Neural cell (in vitro differentiated cells): ENCODE results near the gene SLC12A7. TPM values are rescaled to one million over a fixed set of nuclear protein-coding genes. Genes with fewer than 3 reads are reported as not detected.

Source experiments
- H2AFZ ChIP-seq: fragments of 200-600, 300-800 bp; sonication (generic), shearing (Covaris generic); 2 replicates; pipeline ENCODE4 v1.6.0; 2014; ENCODE audit warnings: low read depth, mild to moderate bottlenecking, antibody characterized with exemption, low read length, moderate library complexity
- H3F3A ChIP-seq: fragments of 200-600 bp; shearing (Covaris generic); 2 replicates; pipeline ENCODE4 v1.6.1; 2016; ENCODE audit warnings: mild to moderate bottlenecking, moderate library complexity, mixed read lengths, antibody characterized with exemption, low read length; ENCODE audit not compliant: insufficient read depth, poor library complexity, severe bottlenecking
- H3K27ac ChIP-seq: fragments of 200-600, 300-800 bp; sonication (generic), shearing (Covaris generic); 2 replicates; pipeline ENCODE4 v1.5.1; 2014; ENCODE audit warnings: mild to moderate bottlenecking, low read length, moderate library complexity
- H3K27me3 ChIP-seq: fragments of 300-800, 200-600 bp; sonication (generic), shearing (Covaris generic); 2 replicates; pipeline ENCODE4 v1.6.0; 2014; ENCODE audit warnings: mild to moderate bottlenecking, low read depth, low read length, moderate library complexity; ENCODE audit not compliant: insufficient read depth
- H3K36me3 ChIP-seq: fragments of 300-800, 200-600 bp; sonication (generic), shearing (Covaris generic); 2 replicates; pipeline ENCODE4 v1.5.1; 2014; ENCODE audit warnings: mild to moderate bottlenecking, antibody characterized with exemption, low read length, moderate library complexity; ENCODE audit not compliant: insufficient read depth
- H3K4me2 ChIP-seq: fragments of 300-800, 200-600 bp; sonication (generic), shearing (Covaris generic); 2 replicates; pipeline ENCODE4 v1.6.0; 2014; ENCODE audit warnings: mild to moderate bottlenecking, low read length
- H3K4me3 ChIP-seq: fragments of 300-800, 200-600 bp; sonication (generic), shearing (Covaris generic); 2 replicates; pipeline ENCODE4 v1.5.1; 2014; ENCODE audit warnings: mild to moderate bottlenecking, low read length, moderate library complexity
- H3K79me2 ChIP-seq: fragments of 200-600 bp; shearing (Covaris generic); replicated peaks from 2 replicates; pipeline ENCODE4 v1.6.0; 2014; ENCODE audit warnings: mild to moderate bottlenecking, low read length, moderate library complexity; ENCODE audit not compliant: insufficient read depth
- H3K9ac ChIP-seq: fragments of 300-800, 200-600 bp; sonication (generic), shearing (Covaris generic); 2 replicates; pipeline ENCODE4 v1.6.1; 2016; ENCODE audit warnings: mild to moderate bottlenecking, low read length, mixed read lengths
- H3K9me2 ChIP-seq: fragments of 200-600 bp; shearing (Covaris generic); 2 replicates; pipeline ENCODE4 v1.6.1; 2016; ENCODE audit warnings: mild to moderate bottlenecking, low read length, mixed read lengths; ENCODE audit not compliant: insufficient read depth
- H3K9me3 ChIP-seq: fragments of 200-600, 300-800 bp; sonication (generic), shearing (Covaris generic); 2 replicates; pipeline ENCODE4 v1.6.1; 2016; ENCODE audit warnings: mild to moderate bottlenecking, mixed run types, low read length, moderate library complexity, mixed read lengths
- H4K20me1 ChIP-seq: fragments of 200-600 bp; shearing (Covaris generic); 2 replicates; pipeline ENCODE4 v1.6.1; 2016; ENCODE audit warnings: mild to moderate bottlenecking, mixed run types; ENCODE audit not compliant: insufficient read depth
- CTCF ChIP-seq: fragments of 450-650 bp; IDR thresholded peaks from 2 replicates; pipeline ENCODE4 v1.5.1; 2014; ENCODE audit warnings: antibody characterized with exemption, mild to moderate bottlenecking, moderate library complexity; ENCODE audit not compliant: poor library complexity, severe bottlenecking
- EP300 ChIP-seq: fragments of 450-650 bp; conservative IDR thresholded peaks from 2 replicates; pipeline ENCODE4 v1.6.1; 2014; ENCODE audit warnings: antibody characterized with exemption, mild to moderate bottlenecking, moderate library complexity; ENCODE audit not compliant: poor library complexity, severe bottlenecking
- EZH2 ChIP-seq: fragments of 200-600, 300-800 bp; shearing (Covaris generic), sonication (generic); IDR thresholded peaks from 2 replicates; pipeline ENCODE4 v1.6.1; 2014; ENCODE audit warnings: antibody characterized with exemption, low read length, borderline replicate concordance, mild to moderate bottlenecking; ENCODE audit not compliant: insufficient read depth, poor library complexity, severe bottlenecking
- MXI1 ChIP-seq: fragments of 450-650 bp; conservative IDR thresholded peaks from 2 replicates; pipeline ENCODE4 v1.6.1; 2014; ENCODE audit warnings: antibody characterized with exemption, mild to moderate bottlenecking; ENCODE audit not compliant: poor library complexity, severe bottlenecking
- POLR2AphosphoS5 ChIP-seq: IDR thresholded peaks from 2 replicates; pipeline ENCODE4 v1.6.1; 2012
- RAD21 ChIP-seq: fragments of 450-650 bp; conservative IDR thresholded peaks from 2 replicates; pipeline ENCODE4 v1.6.1; 2014; ENCODE audit warnings: antibody characterized with exemption, mild to moderate bottlenecking, moderate library complexity
- REST ChIP-seq: IDR thresholded peaks from 2 replicates; pipeline ENCODE4 v1.6.1; 2012; ENCODE audit warnings: borderline replicate concordance
- SMC3 ChIP-seq: fragments of 450-650 bp; conservative IDR thresholded peaks from 2 replicates; pipeline ENCODE4 v1.6.1; 2014; ENCODE audit warnings: antibody characterized with exemption, mild to moderate bottlenecking, moderate library complexity; ENCODE audit not compliant: poor library complexity
- TAF1 ChIP-seq: IDR thresholded peaks from 2 replicates; pipeline ENCODE4 v1.6.1; 2012; ENCODE audit warnings: low read depth
- polyA plus RNA-seq: library from polyadenylated mRNA; depleted of rRNA; stranded (reverse); fragments of >200 nt; gene quantifications from 2 replicates; pipeline ENCODE4 v1.2.3, GENCODE V29; 2014

The SLC12A7 gene
- polyA plus RNA-seq, 1 donor from 2014 or later, result 4.5 TPM

- H3K36me3 ChIP-seq, result no peaks in the 10 kb centered on the region
- H3K9ac ChIP-seq, result no peak overlapping the region
- no peaks in the 10 kb centered on the region for H3K79me2 ChIP-seq
- H2AFZ ChIP-seq, result no peak overlapping the region
- H3F3A ChIP-seq, result no peaks in the 10 kb centered on the region
- no peak overlapping the region for H3K4me2 ChIP-seq
- no peak overlapping the region for H3K4me3 ChIP-seq
- H3K9me3 ChIP-seq, result no peaks in the 10 kb centered on the region
- H3K27me3 ChIP-seq, result no peaks in the 10 kb centered on the region
- TF ChIP-seq REST, result no peak
- no peak for TF ChIP-seq SMC3
- TF ChIP-seq TAF1, result no peak
- no peak for TF ChIP-seq EP300
- no peak for TF ChIP-seq CTCF
- no peak for TF ChIP-seq MXI1
- TF ChIP-seq EZH2, result no peak
- no peak for TF ChIP-seq RAD21
- TF ChIP-seq POLR2AphosphoS5, result no peak
- no peaks in the 10 kb centered on the region for H4K20me1 ChIP-seq
- no peaks in the 10 kb centered on the region for H3K9me2 ChIP-seq
- no peak overlapping the region for H3K27ac ChIP-seq
Measured at GRCh38 chr5:1045960-1046560, 65.8 kb downstream of the SLC12A7 start.

GRCh38 chr5:1044117-1044516 lies 67.7 kb downstream of the SLC12A7 start:
- Histone ChIP-seq H3K4me3 (no peak overlapping the region), H3F3A (no peaks in the 10 kb centered on the region), H3K79me2 (no peaks in the 10 kb centered on the region), H3K27ac (no peak overlapping the region), H3K9me3 (no peaks in the 10 kb centered on the region), H3K9ac (no peak overlapping the region), H3K9me2 (no peaks in the 10 kb centered on the region), H2AFZ (no peak overlapping the region), H3K36me3 (no peaks in the 10 kb centered on the region), H3K4me2 (no peak overlapping the region), H4K20me1 (no peaks in the 10 kb centered on the region), H3K27me3 (no peaks in the 10 kb centered on the region)
- TF ChIP-seq POLR2AphosphoS5 (no peak), REST (no peak), EZH2 (no peak)
